GM20000 (cell line): ENCODE measurements around the gene DUOX1.

Source experiments
- DNase-seq: peaks from one replicate; pipeline ENCODE4 v3.0.0; 2012; ENCODE audit warnings: low spot score
- TF ChIP-seq, protein P1 (sequence below): IDR thresholded peaks from 2 replicates; pipeline ENCODE4 v1.5.1; 2012; ENCODE audit warnings: mild to moderate bottlenecking, control low read depth; ENCODE audit errors: extremely low read depth, missing control alignments

Gene DUOX1

GRCh38 chr15:45168286-45168685 lies 38.5 kb downstream of the DUOX1 start:
- TF ChIP-seq, protein P1, sequence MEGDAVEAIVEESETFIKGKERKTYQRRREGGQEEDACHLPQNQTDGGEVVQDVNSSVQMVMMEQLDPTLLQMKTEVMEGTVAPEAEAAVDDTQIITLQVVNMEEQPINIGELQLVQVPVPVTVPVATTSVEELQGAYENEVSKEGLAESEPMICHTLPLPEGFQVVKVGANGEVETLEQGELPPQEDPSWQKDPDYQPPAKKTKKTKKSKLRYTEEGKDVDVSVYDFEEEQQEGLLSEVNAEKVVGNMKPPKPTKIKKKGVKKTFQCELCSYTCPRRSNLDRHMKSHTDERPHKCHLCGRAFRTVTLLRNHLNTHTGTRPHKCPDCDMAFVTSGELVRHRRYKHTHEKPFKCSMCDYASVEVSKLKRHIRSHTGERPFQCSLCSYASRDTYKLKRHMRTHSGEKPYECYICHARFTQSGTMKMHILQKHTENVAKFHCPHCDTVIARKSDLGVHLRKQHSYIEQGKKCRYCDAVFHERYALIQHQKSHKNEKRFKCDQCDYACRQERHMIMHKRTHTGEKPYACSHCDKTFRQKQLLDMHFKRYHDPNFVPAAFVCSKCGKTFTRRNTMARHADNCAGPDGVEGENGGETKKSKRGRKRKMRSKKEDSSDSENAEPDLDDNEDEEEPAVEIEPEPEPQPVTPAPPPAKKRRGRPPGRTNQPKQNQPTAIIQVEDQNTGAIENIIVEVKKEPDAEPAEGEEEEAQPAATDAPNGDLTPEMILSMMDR: no peak
- no peak for DNase-seq

DNA sequence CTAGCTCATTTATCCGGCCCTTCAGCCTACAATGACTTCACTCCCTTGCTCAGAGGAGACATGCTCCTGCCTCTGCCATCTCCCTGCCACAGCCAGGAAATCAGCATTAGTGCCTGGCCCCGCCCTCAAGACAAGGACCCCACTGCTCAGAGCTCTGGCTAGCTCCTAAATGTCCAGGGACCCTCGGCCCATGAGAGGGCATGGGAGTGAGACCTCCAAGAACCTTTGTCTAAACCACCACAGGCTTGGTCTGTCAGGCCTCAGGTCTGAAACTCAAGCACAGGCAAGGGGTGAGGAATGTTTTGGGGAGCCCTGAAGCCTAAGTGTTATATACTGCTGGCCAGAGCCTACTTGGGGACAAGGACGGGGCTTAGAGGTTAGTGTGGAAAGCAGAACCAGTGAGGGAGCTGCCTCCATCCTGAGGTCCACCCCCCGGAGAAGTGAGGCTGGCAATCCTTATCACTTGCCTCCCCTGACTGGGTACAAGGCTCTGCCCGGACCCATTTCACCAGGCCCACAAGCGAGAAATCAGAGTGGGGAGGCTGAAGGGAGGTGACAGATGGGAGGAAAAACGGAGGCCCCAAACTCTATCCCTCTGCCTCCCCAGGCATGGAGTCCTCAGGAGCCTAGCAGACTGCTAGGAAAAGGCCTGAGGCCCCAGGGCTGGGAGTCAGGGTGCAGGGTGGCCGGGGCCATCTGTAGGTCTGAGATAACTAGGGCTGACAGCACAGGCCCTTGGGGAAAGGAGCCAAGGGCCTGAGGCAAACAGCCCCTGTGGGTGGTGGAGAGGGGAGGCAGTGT lies 39.2 kb downstream of the DUOX1 start:
- DNase-seq: no peak
- TF ChIP-seq, protein P1: no peak

DNA sequence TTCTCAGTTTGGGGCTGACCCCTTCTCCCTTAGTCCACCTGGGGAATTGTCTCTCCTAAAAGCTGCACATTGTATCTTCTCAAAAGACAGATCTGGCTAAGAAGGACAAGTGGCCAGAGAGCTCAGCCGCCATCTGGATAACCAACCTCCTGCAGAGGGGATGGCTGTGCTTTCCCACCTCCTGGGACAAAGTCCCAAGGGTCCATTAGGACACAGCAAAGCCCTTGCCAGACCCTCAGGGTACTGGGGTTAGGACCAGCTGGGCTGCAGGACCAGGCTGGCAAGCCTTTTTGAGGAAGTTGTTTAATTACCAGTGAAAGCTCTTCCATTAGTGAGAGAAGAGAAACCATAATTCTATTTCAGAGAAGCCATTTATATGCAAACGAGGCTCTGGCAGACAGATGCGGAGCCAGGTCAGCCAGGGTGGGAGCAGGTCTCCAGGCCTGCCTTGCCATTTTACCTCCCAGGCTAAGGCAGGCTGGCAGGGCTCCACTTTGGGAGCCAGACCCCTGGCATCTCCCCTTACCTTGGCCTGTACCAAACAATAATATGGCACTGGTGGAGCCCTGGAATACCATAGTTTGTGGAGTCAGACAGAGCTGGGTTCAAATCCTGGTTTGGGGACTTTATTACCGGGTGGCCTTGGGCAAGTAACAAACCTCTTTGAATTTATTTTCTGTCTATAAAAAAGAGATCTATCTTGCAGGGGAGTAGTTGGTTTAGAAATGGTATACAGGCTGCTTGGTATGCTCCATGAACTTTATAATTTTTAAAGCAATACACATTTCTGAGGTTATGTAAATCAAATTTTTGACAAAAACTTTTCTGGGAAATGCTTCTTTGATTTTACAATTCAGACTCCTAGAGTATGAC lies 40.0 kb downstream of the DUOX1 start:
- DNase-seq: no peak
- TF ChIP-seq, protein P1: no peak

- no peak for DNase-seq
- TF ChIP-seq, protein P1: no peak
These were observed 42.1 kb downstream of the DUOX1 start for GRCh38 chr15:45171912-45172311.

DNA sequence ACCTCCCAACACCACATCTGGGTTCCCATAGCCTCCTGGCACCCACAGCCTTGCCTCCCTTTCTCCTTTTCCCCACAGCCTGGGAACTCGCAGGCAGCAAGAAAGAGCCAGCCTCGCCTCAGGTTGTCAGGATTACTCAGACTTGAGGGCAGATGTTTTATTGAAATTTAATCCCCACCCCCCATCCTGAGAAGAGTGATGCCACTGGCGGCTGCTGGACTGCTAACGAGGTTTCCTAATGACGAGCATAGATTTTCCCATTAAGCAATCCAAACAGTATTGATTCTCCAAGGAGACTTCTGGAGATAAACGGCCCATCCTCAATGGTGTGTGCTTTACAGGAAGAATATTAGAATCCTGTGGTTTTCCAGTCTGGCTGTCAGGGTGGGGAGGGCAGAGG lies 44.3 kb downstream of the DUOX1 start:
- TF ChIP-seq, protein P1: no peak
- DNase-seq: no peak

DNA sequence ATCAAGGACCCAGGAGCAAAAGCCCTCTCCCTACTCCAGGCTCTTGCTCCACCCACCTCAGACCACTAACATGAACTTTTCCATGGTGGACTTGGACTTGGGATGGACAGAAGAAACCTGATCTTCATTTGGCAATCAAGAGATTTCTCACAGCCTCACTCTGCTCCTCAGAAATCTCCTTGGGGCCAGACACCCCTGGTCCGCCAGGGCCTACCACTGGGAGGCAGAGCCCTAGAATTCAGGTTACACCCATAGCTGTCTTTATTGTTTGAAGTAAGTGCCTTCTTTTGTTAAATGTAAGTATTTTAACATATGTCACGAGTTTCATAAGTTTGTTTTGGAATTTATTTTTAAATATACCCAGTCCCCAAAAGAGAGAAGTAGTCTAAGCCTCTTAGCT lies 44.8 kb downstream of the DUOX1 start:
- TF ChIP-seq, protein P1: no peak
- no peak for DNase-seq

DNA sequence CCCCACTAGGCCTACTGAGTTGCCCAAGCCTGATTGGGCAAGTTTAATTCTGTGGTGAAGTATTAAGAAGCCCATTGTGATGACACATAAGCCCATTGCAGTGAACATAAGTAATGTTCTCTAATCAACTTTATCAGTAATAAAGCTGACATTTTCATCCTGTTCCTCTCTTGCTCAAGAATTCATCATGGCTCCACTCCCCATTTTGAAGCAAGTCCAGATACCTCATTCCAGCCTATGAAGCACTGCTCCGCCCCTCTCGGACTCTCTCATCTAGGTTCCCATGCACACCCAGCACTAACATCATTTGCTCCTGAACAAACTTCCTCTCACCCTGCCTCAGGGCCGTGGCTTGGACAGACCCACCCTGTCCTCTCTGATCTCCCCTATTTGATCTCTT lies 47.5 kb downstream of the DUOX1 start:
- DNase-seq: no peak

More for the DNA sequence above, 47.5 kb downstream of the DUOX1 start:
- TF ChIP-seq, protein P1: no peak
